GM19193 (cell line): ENCODE results near the gene ANKRD44.

Experiments
- POLR2A ChIP-seq: IDR thresholded peaks from 4 replicates; pipeline ENCODE4 v1.6.1; 2011; ENCODE audit not compliant: insufficient read depth, insufficient read length; ENCODE audit errors: extremely low read depth

ANKRD44 gene

DNA sequence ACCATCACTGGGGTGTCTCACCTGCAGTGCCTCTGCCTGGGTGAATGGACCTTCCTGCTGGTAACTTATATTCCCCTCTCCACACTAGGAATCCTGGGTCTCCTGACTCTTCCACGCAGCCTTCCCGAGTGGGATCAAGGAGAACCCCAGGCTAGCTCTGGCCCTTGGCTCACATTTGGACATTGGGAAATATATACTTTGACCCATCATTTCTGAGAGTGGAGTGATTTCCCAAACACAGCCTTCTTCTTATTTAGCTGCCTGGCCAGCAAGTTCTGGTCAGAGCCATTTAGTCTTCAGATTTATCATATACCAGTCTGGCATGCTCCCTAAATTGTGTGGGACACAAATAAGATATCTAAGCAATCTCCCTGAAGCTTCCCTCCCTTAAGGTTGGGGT, 237.3 kb downstream of the ANKRD44 start:
- TF ChIP-seq POLR2A, result no peak

DNA sequence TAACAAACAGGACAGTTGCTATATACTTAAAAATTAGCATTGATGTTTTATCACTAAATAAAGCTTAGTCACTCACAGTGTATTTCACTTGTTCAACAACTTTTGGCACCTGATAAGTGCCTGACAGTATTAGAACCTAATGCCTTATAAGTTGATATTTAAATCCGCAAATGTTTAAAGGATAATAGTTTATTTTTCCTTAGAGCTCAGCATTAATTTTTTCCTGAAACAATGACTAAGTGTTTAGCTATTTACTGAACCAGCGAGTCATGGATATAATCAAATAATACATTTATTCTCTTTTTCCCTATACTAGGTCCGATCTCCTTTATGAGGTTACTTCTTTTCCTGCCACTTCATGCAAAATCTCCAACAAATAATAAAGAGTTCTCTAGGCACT, 238.0 kb downstream of the ANKRD44 start:
- no peak for TF ChIP-seq POLR2A

DNA sequence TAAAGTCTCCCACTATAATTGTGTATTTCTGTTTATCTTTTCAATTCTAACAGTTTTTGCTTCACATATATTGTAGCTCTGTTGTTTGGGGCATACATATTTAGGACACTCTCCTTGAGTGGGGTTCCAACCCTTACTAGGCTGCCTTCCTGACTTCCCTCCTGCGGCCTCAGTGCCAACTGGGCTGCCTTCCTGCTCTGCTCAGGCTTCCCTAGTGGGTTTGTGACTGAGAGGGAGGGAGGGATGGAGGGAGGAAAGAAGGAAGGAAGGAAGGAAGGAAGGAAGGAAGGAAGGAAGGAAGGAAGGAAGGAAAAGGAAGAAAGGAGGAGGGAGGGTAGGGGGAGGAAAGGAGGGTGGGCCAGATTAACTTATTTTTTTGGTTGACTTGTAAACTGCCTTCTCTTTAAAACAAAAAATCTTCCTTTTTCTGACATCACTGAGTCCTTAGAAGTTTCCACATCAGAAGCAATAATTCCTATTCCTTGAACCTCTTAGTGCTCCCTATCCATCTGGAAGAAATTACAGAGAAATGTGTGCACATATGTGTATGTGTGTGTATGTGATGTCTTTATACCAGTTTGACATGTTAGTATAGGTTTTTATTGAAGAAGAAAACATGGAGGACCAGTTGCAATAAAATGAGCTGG, 238.7 kb downstream of the ANKRD44 start:
- no peak for TF ChIP-seq POLR2A

- no peak for TF ChIP-seq POLR2A
Observed at GRCh38 chr2:197071213-197071612, 239.4 kb downstream of the ANKRD44 start.

- TF ChIP-seq POLR2A, result no peak
Observed at GRCh38 chr2:197069958-197070357, 240.6 kb downstream of the ANKRD44 start.

DNA sequence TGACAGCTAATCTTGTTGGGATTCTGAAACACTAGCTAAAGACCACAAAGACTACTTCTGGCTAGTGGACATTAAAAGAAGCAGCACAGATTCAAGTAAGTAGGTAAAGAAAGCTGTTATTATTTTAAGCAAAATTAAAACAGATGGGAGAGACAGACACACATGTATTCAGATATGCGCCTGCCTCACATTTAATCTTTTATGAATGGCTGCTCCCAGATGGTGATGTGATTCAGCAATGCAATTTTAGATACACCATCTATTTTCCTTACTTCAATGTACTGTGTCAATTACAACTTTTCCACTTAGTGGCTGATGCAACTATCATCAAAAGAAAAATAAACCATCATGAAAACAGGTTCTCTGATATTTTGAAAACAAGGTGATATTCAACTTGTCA, 251.1 kb downstream of the ANKRD44 start:
- no peak for TF ChIP-seq POLR2A

- no peak for TF ChIP-seq POLR2A
Observed at GRCh38 chr2:197058777-197059300, 251.7 kb downstream of the ANKRD44 start.

DNA sequence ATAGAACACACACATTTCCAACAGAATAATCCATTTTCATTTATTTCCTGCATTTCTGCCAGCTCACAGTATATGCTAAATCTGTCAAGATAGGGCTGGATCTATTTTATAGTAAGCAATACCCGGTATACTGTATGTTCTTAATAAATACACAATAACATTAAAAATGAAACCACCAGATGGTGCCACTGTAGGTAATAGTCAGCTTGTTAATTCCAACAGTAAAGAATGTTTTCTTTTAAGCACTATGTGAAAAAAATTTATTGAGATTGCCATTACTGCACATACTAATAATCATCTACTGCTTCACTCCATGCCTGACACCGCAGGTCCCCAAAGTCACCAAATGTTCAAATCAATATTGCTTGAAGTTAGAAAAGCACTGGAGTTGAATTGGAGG, 252.6 kb downstream of the ANKRD44 start:
- TF ChIP-seq POLR2A, result no peak

GRCh38 chr2:197055045-197055444, 255.5 kb downstream of the ANKRD44 start:
- TF ChIP-seq POLR2A, result no peak

GRCh38 chr2:197054437-197054836, 256.1 kb downstream of the ANKRD44 start:
- no peak for TF ChIP-seq POLR2A

DNA sequence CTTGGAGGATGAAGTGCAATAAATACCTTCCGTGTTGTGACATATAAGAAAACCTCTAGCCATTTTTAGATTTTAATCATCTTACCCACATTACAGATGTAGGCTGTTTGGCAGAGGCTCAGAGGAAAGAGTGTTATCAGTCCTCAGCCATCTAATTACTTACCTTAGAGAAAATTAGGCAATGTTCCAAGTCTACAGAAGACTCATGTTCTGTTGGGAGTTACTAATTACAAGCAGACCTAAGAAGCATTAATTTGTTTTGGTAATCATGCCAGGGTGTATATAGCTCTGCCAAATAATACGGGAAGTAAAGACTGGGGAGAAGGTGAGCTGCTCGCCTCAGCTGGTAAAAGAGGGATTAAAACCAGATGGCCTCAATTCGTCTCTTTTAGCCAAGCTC, 258.2 kb downstream of the ANKRD44 start:
- TF ChIP-seq POLR2A, result no peak

DNA sequence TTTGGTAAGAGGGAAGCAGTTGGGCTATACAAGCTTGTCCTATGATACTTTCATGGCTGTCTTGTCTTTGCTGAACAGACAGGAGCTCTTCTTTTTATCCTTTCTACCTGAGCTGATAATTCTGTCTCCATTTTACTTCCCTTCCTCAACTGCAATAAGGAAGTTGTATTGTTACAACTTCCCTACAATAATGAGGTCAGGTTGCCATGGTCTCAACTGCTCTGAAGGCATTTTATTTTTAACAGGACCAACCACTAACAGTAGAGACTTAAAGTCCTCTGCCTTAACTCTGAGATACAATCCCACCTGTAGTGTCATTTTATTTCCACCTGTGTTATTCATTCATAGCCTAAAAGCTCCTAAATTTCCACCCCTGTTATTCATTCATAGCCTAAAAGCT, 265.5 kb downstream of the ANKRD44 start:
- TF ChIP-seq POLR2A, result no peak

- TF ChIP-seq POLR2A, result no peak
Observed at GRCh38 chr2:197042739-197043196, 267.8 kb downstream of the ANKRD44 start.

- TF ChIP-seq POLR2A, result no peak
Observed at GRCh38 chr2:197037863-197038398, 272.6 kb downstream of the ANKRD44 start.

- TF ChIP-seq POLR2A, result no peak
Observed at GRCh38 chr2:197035002-197035401, 275.6 kb downstream of the ANKRD44 start.

DNA sequence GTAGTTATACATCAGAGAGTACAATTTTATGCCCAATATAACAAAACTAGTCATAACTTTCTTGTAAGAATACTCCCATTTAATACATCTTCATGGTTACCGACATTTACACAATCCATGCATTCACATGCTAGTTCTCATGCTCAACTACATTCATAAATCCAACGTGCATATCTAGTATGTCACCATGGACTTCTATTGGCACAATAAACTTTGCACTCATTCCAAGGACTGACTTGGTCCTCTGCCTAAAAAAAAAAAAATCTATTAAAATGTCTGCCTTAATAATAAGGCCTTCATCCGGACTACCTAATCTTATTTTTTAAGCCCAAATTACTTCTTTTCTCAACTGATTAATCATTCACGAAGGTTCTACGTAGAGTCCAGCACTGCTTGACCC, 276.3 kb downstream of the ANKRD44 start:
- no peak for TF ChIP-seq POLR2A

DNA sequence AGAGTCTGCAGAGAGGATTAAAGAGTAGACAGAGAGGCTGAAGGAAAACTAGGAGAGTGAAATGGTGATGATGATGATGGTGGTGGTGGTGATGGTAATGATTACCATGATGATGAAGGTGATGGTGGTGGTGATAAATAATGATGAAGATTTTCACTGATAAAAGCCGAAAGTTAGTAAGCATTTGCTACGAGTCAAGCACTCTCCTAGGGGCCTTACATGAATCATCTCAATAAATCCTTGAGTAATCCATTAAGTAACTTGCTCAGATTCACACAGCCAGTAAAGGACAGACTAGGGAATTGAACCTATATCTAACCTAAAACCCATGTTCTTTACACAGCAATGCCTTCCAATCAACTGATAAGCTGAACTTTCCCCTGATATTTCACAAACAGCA, 277.4 kb downstream of the ANKRD44 start:
- no peak for TF ChIP-seq POLR2A

GRCh38 chr2:197031803-197032202, 278.8 kb downstream of the ANKRD44 start:
- no peak for TF ChIP-seq POLR2A

DNA sequence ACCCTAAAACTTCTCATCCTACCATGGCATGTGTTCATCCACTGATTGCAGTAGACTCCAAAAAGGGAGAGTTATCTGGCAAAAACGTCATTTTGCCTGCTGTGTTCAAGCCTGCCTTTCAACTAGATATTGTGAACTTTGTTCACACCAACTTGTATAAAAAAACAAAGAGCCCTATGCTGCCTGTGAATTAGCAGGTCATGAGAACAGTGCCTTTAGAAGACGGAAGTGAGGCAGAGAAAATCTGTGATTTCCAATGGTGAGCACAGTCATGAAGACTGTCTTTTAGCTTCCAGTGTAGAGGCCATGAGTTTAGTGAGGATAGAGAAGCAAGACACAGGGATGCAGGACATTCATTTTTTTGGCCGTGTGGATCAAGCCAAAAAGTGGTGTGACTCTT, 280.5 kb downstream of the ANKRD44 start:
- no peak for TF ChIP-seq POLR2A
